ENCODE data around the gene KRT86. TPM values are rescaled to one million over a fixed set of nuclear protein-coding genes. Genes with fewer than 3 reads are reported as not detected.

The KRT86 gene
- polyA plus RNA-seq, 1 donor (not counting 4 experiments of a cell fraction or from before 2014, with no cell fraction given) = not detected

GRCh38 chr12:52260361-52261207, 13.9 kb upstream of the KRT86 start:
- no peaks in the 10 kb centered on the region for H3K9me1 ChIP-seq (ENCODE audit: control insufficient read depth, extremely low read depth, insufficient read depth, low read length)
- H2AFZ ChIP-seq (ENCODE audit: control insufficient read depth, low read length) = no peak overlapping the region
- no peak overlapping the region for H3K27ac ChIP-seq (ENCODE audit: control insufficient read depth, insufficient read depth, low read length)
- no peak for TF ChIP-seq CTCF (optimal IDR thresholded peaks at IDR 0.05 in 1 of 3, IDR thresholded peaks at IDR 0.05 in 1 of 3, conservative IDR thresholded peaks at IDR 0.05 in 1 of 3; ENCODE audit: extremely low read depth in 1 of 3, insufficient read depth in 2 of 3, low read length in 3 of 3)
- no peak for TF ChIP-seq EZH2 (IDR thresholded peaks at IDR 0.05; ENCODE audit: low read length)
- H3K27me3 ChIP-seq (ENCODE audit: control insufficient read depth, extremely low read depth, insufficient read depth, low read length) = peaks cover 21% of the 10 kb centered on the region
- H3K4me2 ChIP-seq (ENCODE audit: control insufficient read depth, extremely low read depth, insufficient read depth, low read depth, low read length) = no peak overlapping the region
- H4K20me1 ChIP-seq (ENCODE audit: control insufficient read depth, extremely low read depth, insufficient read depth, low read length) = no peaks in the 10 kb centered on the region
- no peaks in the 10 kb centered on the region for H3K9me3 ChIP-seq (ENCODE audit: control insufficient read depth, low read depth, low read length)
- DNase-seq (ENCODE audit: low read depth, low spot score) (no peak), FAIRE-seq (peak; percentile 36)
- no peak overlapping the region for H3K9ac ChIP-seq (ENCODE audit: control insufficient read depth, extremely low read depth, insufficient read depth, low read length)
- no peaks in the 10 kb centered on the region for H3K36me3 ChIP-seq (ENCODE audit: control insufficient read depth in 2 of 2, extremely low read depth in 1 of 2, insufficient read depth in 2 of 2, low read length in 2 of 2)
- no peak overlapping the region for H3K4me3 ChIP-seq (ENCODE audit: control insufficient read depth in 2 of 3, extremely low read depth in 1 of 3, insufficient read depth in 2 of 3, low read depth in 1 of 3, low read length in 3 of 3)
- H3K79me2 ChIP-seq (ENCODE audit: control insufficient read depth, insufficient read depth, low read length) = no peaks in the 10 kb centered on the region
- dilution Hi-C loops (cut with MboI; ENCODE audit: extremely low pct_ligation_motif_present, low sequenced_read_pairs) = no loop called here
- H3K4me1 ChIP-seq (ENCODE audit: control insufficient read depth, extremely low read depth, insufficient read depth, low read length) = no peaks in the 10 kb centered on the region

- Histone ChIP-seq H3K4me2 (ENCODE audit: control insufficient read depth, extremely low read depth, insufficient read depth, low read depth, low read length) (no peak overlapping the region), H3K79me2 (ENCODE audit: control insufficient read depth, insufficient read depth, low read length) (no peaks in the 10 kb centered on the region), H3K9me1 (ENCODE audit: control insufficient read depth, extremely low read depth, insufficient read depth, low read length) (no peaks in the 10 kb centered on the region), H4K20me1 (ENCODE audit: control insufficient read depth, extremely low read depth, insufficient read depth, low read length) (no peaks in the 10 kb centered on the region), H3K36me3 (ENCODE audit: control insufficient read depth in 2 of 2, extremely low read depth in 1 of 2, insufficient read depth in 2 of 2, low read length in 2 of 2) (no peaks in the 10 kb centered on the region), H3K27me3 (ENCODE audit: control insufficient read depth, extremely low read depth, insufficient read depth, low read length) (peaks cover 21% of the 10 kb centered on the region), H3K27ac (ENCODE audit: control insufficient read depth, insufficient read depth, low read length) (no peak overlapping the region), H3K9ac (ENCODE audit: control insufficient read depth, extremely low read depth, insufficient read depth, low read length) (no peak overlapping the region), H3K4me3 (ENCODE audit: control insufficient read depth in 2 of 3, extremely low read depth in 1 of 3, insufficient read depth in 2 of 3, low read depth in 1 of 3, low read length in 3 of 3) (no peak overlapping the region), H3K9me3 (ENCODE audit: control insufficient read depth, low read depth, low read length) (no peaks in the 10 kb centered on the region), H2AFZ (ENCODE audit: control insufficient read depth, low read length) (no peak overlapping the region), H3K4me1 (ENCODE audit: control insufficient read depth, extremely low read depth, insufficient read depth, low read length) (no peaks in the 10 kb centered on the region)
- DNase-seq (ENCODE audit: low read depth, low spot score) = no peak
- no peak for FAIRE-seq
- TF ChIP-seq CTCF (optimal IDR thresholded peaks at IDR 0.05 in 1 of 3, IDR thresholded peaks at IDR 0.05 in 1 of 3, conservative IDR thresholded peaks at IDR 0.05 in 1 of 3; ENCODE audit: extremely low read depth in 1 of 3, insufficient read depth in 2 of 3, low read length in 3 of 3) (no peak), EZH2 (IDR thresholded peaks at IDR 0.05; ENCODE audit: low read length) (no peak)
- dilution Hi-C loops (cut with MboI; ENCODE audit: extremely low pct_ligation_motif_present, low sequenced_read_pairs) = no loop called here
Observed at GRCh38 chr12:52261208-52261484, 13.3 kb upstream of the KRT86 start.

All from keratinocyte (primary cell).